GM18907 (cell line): ENCODE measurements around the gene GRM3.

ENCODE experiments used
- ATAC-seq: cut with Tn5 transposase; IDR thresholded peaks from one replicate; pipeline ENCODE4 v1.9.1; 2021; ENCODE audit warnings: mild to moderate bottlenecking, moderate library complexity; ENCODE audit not compliant: unreplicated experiment

The GRM3 gene

GRCh38 chr7:86889501-86889900, 245.8 kb downstream of the GRM3 start:
- no peak for ATAC-seq

GRCh38 chr7:86898171-86898570, 254.5 kb downstream of the GRM3 start:
- no peak for ATAC-seq

GRCh38 chr7:86900886-86901285, 257.2 kb downstream of the GRM3 start:
- ATAC-seq = no peak

DNA sequence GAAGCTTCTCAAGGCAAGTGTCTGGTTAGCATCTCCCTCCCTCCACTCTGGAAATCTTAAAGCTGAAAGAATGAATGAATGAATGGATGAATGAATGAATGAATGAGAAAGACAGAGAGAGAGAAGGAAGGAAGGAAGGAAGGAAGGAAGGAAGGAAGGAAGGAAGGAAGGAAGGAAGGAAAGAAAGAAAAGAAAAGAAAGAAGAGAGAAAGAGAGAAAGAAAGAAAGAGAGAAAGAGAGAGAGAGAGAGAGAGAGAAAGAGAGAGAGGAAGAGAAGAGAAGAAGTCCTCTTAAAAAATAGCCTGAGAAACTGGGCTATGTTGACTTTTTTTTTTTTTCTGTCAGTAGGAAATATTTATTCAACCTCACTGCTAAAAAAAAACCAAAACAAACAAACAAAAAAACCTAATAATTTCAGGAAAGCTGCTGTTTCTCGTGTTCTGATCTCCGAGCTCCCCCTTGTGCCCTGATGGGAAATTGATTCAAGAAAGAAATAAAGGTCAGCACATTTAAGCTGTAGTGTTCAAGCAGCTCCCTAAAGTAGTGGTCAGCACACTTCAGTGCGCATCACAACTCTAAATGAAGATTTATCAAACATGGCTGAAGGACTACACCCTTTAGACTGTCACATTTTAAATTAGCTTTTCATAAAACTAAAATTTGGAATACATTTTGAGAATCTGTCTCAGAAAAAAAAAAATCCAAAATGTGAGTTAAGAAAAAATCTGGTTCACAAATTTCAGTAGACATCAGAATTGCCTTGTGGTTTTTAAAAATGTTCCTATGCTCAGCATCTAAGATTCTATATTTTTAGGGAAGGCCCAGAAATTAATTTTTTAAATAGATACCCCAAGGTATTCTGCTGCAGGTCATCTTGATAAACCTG, 261.5 kb downstream of the GRM3 start:
- no peak for ATAC-seq

DNA sequence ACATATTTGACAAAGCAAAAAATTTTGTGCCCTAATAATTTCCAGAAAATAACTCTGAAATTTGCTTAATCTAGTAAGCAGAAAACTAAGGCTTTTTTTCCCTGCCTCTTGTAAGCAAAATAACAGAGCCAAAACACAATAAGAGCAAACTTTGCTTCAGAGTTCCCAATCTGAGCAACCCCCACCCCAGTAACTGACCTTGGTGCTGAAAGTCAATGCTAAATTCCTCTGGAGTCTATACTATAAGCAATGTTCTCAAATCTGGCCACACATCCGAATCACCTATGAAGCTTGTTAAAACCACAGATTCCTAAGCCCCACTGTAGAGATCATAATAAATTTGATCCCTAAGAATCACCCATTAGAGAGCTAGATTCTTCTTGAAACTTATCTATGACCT, 265.2 kb downstream of the GRM3 start:
- ATAC-seq = no peak

DNA sequence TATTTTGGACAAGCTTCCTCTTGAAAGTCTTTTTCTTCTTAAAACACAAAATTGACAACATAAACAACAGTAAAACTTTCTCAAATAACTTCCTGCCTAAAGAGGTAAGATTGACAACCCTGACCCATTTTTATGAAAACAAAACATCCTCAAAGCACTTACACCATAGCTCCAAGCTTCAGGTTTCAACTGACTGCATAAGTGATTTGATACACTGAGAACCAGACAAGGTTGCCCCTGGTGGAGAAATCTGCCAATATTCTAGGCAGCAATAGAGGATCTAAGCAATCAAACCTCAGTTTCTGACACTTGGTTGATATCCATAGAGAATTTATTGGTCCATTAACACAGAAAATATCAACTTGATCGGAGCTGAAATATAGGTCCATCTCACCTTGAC, 267.9 kb downstream of the GRM3 start:
- no peak for ATAC-seq

DNA sequence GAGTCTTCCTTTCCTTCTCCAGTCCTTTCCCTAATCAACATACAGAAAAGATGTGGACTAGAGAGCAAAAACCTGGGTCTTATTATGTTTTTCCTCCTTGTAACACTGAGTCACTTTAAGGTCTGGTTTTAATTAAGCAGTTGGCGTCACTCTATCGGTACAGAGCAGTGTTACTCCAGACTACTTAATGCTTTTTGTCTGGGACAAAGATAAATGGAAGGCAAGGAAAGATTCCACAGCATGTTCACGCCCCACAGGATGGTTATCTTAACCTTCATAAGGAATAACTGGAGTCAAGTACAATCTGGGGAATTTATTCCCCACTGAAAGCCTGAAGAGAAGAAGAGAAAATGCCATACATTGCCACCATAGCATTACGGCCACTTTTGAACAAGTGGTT, 270.0 kb downstream of the GRM3 start:
- ATAC-seq = no peak
